ENCODE results near the gene DENND4A.

DNA sequence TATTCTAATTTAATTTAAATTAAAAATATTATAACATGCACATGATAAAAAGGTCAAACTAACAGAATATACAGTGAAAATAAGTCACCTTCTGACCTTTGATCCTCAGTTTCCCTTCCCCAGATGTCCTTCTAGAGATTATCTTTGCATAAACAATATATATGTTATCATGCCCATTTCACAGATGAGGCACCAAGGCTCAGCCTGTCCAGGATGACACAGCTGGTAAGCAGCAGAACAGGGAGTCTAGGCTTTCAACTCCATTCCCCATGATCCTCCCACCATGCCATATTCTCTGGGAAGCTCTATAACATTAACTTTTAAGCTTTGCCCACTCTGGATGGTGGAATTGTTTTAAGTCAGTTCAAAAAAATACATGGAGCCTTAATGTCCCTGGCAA is 169.0 kb downstream of the DENND4A start:
- TF ChIP-seq CTCF (IDR thresholded peaks at IDR 0.05) (no peak), EZH2 (IDR thresholded peaks at IDR 0.05; ENCODE audit: borderline replicate concordance, insufficient read depth, low read depth, low read length, poor library complexity, severe bottlenecking) (no peak)
